Measurements from ENCODE around the gene GAS7. TPM values are rescaled to one million over a fixed set of nuclear protein-coding genes. Genes with fewer than 3 reads are reported as not detected.
"Not testable (repeated sequence)": the region's sequence is repeated elsewhere in the genome, so short reads cannot be mapped to it uniquely, and the experiment has no call there.

Gene GAS7
- total and polyA plus RNA-seq, 12 donors, result 3.6 to 54.9 (median 28.0) TPM

DNA sequence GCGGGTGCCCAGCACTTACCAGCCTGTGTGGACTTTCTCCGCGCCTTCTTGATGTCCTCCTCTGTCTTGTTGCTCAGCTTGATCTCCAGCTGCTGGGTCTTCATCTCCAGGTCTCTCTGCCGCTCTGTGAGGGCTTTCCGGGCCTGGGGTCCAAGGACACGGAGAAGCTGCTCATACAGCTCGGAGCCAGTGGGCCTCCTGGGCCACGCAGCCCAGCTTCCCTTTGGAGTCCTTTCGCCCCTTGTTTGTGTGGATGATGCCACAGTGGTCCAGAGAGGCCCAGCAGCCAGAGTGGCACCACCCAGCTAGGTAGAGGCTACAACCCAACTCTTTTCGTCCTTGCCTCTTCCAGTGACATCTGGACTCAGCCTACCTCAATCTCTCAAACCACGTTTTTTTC lies 272.9 kb downstream of the GAS7 start:
- TF ChIP-seq, protein P1, sequence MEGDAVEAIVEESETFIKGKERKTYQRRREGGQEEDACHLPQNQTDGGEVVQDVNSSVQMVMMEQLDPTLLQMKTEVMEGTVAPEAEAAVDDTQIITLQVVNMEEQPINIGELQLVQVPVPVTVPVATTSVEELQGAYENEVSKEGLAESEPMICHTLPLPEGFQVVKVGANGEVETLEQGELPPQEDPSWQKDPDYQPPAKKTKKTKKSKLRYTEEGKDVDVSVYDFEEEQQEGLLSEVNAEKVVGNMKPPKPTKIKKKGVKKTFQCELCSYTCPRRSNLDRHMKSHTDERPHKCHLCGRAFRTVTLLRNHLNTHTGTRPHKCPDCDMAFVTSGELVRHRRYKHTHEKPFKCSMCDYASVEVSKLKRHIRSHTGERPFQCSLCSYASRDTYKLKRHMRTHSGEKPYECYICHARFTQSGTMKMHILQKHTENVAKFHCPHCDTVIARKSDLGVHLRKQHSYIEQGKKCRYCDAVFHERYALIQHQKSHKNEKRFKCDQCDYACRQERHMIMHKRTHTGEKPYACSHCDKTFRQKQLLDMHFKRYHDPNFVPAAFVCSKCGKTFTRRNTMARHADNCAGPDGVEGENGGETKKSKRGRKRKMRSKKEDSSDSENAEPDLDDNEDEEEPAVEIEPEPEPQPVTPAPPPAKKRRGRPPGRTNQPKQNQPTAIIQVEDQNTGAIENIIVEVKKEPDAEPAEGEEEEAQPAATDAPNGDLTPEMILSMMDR (IDR thresholded peaks at IDR 0.05), result no peak
- no peak for TF ChIP-seq POLR2A (IDR thresholded peaks at IDR 0.05)
- H3K27me3 ChIP-seq, result no peaks in the 10 kb centered on the region
- intact Hi-C loops (cut with DNase I), result loop anchor here (5.0 to 10.0 kb wide), 3 partner anchors 302 to 692 kb away; no protein-coding TSS in a partner anchor
- H3K9me3 ChIP-seq (replicated peaks in 1 of 3), result no peaks in the 10 kb centered on the region
- DNase-seq, result no peak
- no peak overlapping the region for H3K27ac ChIP-seq
- no peaks in the 10 kb centered on the region for H3K36me3 ChIP-seq (replicated peaks in 1 of 2)
- WGBS, 4 donors, result 77 to 89% (median 84%) methylated on average over 7 to 11 of the region's 11 CpGs
- no peaks in the 10 kb centered on the region for H3K4me1 ChIP-seq (replicated peaks in 1 of 2)
- H3K4me3 ChIP-seq, result no peak overlapping the region

DNA sequence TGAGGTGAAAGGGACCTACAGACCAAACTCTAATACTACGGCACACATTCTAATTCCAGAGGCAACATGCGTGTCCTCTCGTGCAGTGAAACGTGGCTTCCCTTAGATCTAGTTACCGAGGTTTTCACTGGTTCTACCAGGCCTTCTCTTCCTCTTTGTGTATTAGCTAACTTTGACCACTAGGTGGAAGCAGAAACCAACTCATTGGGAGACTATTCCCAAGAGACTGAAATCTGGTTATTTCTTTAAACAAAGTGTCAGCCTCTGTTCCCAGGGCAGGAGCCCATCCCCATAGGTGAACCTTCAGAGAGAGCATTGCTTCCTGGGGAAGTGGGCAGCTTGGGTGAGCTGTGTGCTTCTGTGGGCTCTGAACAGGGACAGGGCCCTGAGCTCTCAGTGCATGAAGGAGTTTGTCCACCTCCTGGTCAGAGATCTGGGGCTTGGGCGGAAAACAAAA lies 273.6 kb downstream of the GAS7 start:
- intact Hi-C loops (cut with DNase I), result loop anchor here (5.0 to 10.0 kb wide), 3 partner anchors 303 to 693 kb away; no protein-coding TSS in a partner anchor
- H3K27ac ChIP-seq, result no peak overlapping the region
- no peaks in the 10 kb centered on the region for H3K4me1 ChIP-seq (replicated peaks in 1 of 2)
- peak in 3 of 7 donors; percentile 20 to 54 (median 26) for DNase-seq
- TF ChIP-seq POLR2A (IDR thresholded peaks at IDR 0.05), result no peak
- TF ChIP-seq, protein P1 (IDR thresholded peaks at IDR 0.05), result peak; percentile 79 to 91 (median 84)
- 19 to 21% (median 19%) methylated on average over 6 of the region's 6 CpGs for WGBS, 4 donors
- H3K4me3 ChIP-seq, result no peak overlapping the region
- H3K9me3 ChIP-seq (replicated peaks in 1 of 3), result no peaks in the 10 kb centered on the region
- H3K36me3 ChIP-seq (replicated peaks in 1 of 2), result no peaks in the 10 kb centered on the region
- no peaks in the 10 kb centered on the region for H3K27me3 ChIP-seq

DNA sequence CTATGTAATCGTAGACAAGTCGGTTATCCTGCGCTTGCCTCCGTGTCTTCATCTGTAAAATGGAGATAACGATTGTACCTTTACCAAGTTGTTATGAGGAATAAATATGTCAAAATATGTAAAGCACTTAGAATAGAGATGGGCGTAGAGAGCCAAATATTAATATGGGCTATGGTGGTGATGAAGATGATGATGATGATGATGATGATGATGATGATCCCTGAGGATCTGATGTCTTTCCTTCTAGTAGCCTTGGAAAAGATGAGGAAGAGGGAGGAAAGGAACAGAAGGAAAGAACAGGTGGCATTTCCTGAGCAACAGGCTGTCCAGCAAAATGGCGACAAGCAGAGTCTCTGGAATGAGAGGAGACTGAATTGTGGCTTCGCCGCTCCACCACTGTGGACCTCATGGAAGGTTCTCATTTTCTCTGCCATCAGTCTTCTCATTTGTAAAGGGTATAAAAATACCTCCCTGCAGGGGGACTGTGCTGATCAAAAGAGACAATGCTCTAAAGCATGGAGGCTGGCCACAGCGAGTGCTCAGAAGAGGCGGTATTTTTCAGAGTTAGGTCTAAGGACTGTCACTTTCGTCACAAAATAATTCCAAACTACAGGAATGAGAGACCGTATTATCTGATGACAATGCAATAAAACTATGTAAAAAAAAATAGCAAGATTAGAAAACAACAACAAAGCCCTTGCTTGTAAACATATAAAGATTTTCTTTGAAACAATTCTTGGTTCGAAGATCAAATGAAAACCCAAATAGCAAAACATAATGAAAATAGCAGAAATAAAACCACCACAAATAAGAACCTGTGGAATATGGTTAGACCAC lies 276.2 kb downstream of the GAS7 start:
- intact Hi-C loops (cut with DNase I), result loop anchor here in 1 of 2 donors (10.0 kb wide), 1 partner anchor 693 kb away; no protein-coding TSS in a partner anchor
- no peak for DNase-seq
- Histone ChIP-seq H3K9me3 (replicated peaks in 1 of 3) (no peaks in the 10 kb centered on the region), H3K27ac (no peak overlapping the region), H3K27me3 (no peaks in the 10 kb centered on the region), H3K4me3 (no peak overlapping the region), H3K36me3 (replicated peaks in 1 of 2) (no peaks in the 10 kb centered on the region), H3K4me1 (replicated peaks in 1 of 2) (no peaks in the 10 kb centered on the region)
- TF ChIP-seq, protein P1 (IDR thresholded peaks at IDR 0.05), result no peak
- TF ChIP-seq POLR2A (IDR thresholded peaks at IDR 0.05), result no peak
- WGBS, 4 donors, result 84 to 93% (median 88%) methylated on average over 14 of the region's 14 CpGs

DNA sequence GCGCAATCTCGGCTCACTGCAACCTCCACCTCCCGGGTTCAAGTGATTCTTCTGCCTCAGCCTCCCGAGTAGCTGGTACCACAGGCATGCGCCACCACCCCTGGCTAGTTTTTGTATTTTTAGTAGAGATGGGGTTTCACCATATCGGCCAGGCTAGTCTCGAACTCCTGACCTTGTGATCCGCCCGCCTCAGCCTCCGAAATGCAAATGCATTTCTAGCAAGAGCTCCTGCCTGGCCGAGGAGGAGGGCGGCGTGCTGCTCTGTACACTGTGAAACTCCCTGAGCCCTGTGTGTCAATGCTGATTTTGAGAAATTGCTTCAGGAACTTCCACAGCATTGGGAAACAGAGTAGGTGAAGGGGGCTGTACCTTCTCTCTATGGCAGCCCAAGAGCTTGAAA lies 277.2 kb downstream of the GAS7 start:
- not testable (repeated sequence) for H3K36me3 ChIP-seq (replicated peaks in 1 of 2); H3K4me1 ChIP-seq (replicated peaks in 1 of 2); H3K9me3 ChIP-seq (replicated peaks in 1 of 3); H3K4me3 ChIP-seq; DNase-seq; H3K27ac ChIP-seq; H3K27me3 ChIP-seq
- 82 to 94% (median 86%) methylated on average over 5 to 13 of the region's 13 CpGs for WGBS, 4 donors
- intact Hi-C loops (cut with DNase I), result loop anchor here in 1 of 2 donors (10.0 kb wide), 1 partner anchor 694 kb away; no protein-coding TSS in a partner anchor
